Ascending aorta (tissue), 2 donors: ENCODE results near the gene IDUA. TPM values are rescaled to one million over a fixed set of nuclear protein-coding genes. Genes with fewer than 3 reads are reported as not detected.

Experiments used
- DNase-seq, 2 donors: peaks; one replicate each; pipeline ENCODE4 v3.0.0-alpha.2; 2019; ENCODE audit warnings: low spot score in 2 of 2
- H3K27ac ChIP-seq, 2 donors: fragments of 200-600 bp; sonication (generic); one replicate each; pipeline ENCODE4 v1.5.1; 2016 to 2017; ENCODE audit warnings: mild to moderate bottlenecking in 1 of 2
- H3K27me3 ChIP-seq: fragments of 200-600 bp; sonication (generic); one replicate; pipeline ENCODE4 v1.5.1; 2017
- H3K36me3 ChIP-seq, 2 donors: fragments of 200-600 bp; sonication (generic); one replicate each; pipeline ENCODE4 v1.5.1; 2016
- H3K4me1 ChIP-seq, 2 donors: fragments of 200-600 bp; sonication (generic); one replicate each; pipeline ENCODE4 v1.5.1; 2016 to 2017; ENCODE audit warnings: mild to moderate bottlenecking in 1 of 2
- H3K4me3 ChIP-seq, 2 donors: fragments of 200-600 bp; sonication (generic); one replicate each; pipeline ENCODE4 v1.5.1; 2016 to 2017; ENCODE audit warnings: mild to moderate bottlenecking in 1 of 2
- H3K9me3 ChIP-seq, 2 donors: fragments of 200-600 bp; sonication (generic); one replicate each; pipeline ENCODE4 v1.5.1; 2016
- intact Hi-C: fragments of 100-400 bp; cut with DNase I; formaldehyde crosslinking; loops from one replicate; pipeline ENCODE4 v1.15.1; 2023
- total RNA-seq: library from RNA; depleted of rRNA; stranded (reverse); fragments of >200 nt; gene quantifications from one replicate; pipeline ENCODE4 v1.1.0, GENCODE V29; 2016
- TF ChIP-seq, protein P1 (sequence below), 3 experiments: fragments of 200-600 bp in 2 of 3; fragments of 450-650 bp in 1 of 3; sonication (generic) in 2 of 3; IDR thresholded peaks; one replicate each; pipeline ENCODE4 v1.5.1; 2016 to 2019; ENCODE audit warnings: antibody characterized with exemption in 3 of 3, mild to moderate bottlenecking in 1 of 3, moderate library complexity in 1 of 3

Gene IDUA
- total RNA-seq, 1 donor from 2014 or later: 118 TPM

- no peaks in the 10 kb centered on the region for H3K9me3 ChIP-seq
- peaks cover 37% of the 10 kb centered on the region for H3K27me3 ChIP-seq
- intact Hi-C loops: no loop called here
- TF ChIP-seq, protein P1, sequence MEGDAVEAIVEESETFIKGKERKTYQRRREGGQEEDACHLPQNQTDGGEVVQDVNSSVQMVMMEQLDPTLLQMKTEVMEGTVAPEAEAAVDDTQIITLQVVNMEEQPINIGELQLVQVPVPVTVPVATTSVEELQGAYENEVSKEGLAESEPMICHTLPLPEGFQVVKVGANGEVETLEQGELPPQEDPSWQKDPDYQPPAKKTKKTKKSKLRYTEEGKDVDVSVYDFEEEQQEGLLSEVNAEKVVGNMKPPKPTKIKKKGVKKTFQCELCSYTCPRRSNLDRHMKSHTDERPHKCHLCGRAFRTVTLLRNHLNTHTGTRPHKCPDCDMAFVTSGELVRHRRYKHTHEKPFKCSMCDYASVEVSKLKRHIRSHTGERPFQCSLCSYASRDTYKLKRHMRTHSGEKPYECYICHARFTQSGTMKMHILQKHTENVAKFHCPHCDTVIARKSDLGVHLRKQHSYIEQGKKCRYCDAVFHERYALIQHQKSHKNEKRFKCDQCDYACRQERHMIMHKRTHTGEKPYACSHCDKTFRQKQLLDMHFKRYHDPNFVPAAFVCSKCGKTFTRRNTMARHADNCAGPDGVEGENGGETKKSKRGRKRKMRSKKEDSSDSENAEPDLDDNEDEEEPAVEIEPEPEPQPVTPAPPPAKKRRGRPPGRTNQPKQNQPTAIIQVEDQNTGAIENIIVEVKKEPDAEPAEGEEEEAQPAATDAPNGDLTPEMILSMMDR (IDR thresholded peaks at IDR 0.05): no peak
- peak overlapping the region in 1 of 2 donors; percentile 31 for H3K4me3 ChIP-seq
- peaks cover 8 to 9% of the 10 kb centered on the region in 2 donors for H3K4me1 ChIP-seq
- DNase-seq: no peak
- no peaks in the 10 kb centered on the region for H3K36me3 ChIP-seq
- no peak overlapping the region for H3K27ac ChIP-seq
Measured at GRCh38 chr4:1003271-1004070, 16.6 kb downstream of the IDUA start.

GRCh38 chr4:1004071-1004418 lies 17.2 kb downstream of the IDUA start:
- peaks cover 12% of the 10 kb centered on the region in 2 donors for H3K4me1 ChIP-seq
- H3K4me3 ChIP-seq: no peak overlapping the region
- no peaks in the 10 kb centered on the region for H3K36me3 ChIP-seq
- intact Hi-C loops: no loop called here
- DNase-seq: no peak
- no peaks in the 10 kb centered on the region for H3K9me3 ChIP-seq
- H3K27ac ChIP-seq: no peak overlapping the region
- TF ChIP-seq, protein P1 (IDR thresholded peaks at IDR 0.05): no peak
- H3K27me3 ChIP-seq: peaks cover 35% of the 10 kb centered on the region

DNA sequence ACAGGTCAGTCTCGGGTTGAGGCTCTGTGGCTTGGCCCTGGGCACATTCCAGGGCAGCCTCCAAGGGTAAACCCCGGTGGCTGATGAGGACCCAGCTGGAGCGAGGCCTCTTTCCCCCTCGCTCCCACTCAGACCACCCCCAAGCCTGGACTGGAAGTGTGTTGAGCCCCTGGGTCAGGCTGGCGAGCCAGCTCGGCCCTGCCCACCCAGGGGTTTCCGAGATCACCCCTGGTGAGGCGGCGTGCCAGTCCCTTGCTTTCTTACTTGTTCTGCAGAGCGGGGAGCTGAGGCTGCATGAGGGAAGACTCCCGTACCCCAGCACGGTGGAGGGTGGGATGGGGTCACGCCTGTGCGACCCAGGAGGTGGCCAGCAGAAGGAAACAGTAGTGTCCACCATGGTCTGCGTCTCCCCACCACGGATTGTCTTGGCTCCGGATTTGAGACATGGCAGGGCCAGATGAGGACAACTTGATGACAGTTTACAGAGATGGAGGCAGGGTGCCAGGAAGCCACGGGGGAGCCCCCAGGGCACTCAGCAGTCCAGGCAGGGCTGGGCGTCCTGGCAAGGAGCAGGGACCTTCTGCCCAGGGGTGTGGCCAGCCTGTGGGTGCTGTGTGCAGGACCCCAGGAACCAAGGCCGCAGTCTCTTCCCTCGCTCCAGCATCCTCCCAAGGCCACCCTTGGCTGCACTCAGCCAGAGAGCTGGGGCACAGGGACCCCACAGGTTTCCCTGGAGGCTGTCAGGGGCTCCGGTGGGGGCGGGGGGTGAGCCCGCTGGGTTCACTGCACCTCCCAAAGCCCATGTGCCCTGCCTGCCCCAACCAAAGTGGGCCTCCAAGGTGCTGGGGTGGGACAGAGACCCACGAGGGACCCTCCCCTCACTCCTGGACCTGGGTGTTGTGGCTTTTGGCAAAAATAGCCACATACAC lies 18.0 kb downstream of the IDUA start:
- TF ChIP-seq, protein P1 (IDR thresholded peaks at IDR 0.05): no peak
- Histone ChIP-seq H3K27ac (no peak overlapping the region), H3K36me3 (no peaks in the 10 kb centered on the region), H3K27me3 (peaks cover 35% of the 10 kb centered on the region), H3K4me1 (peaks cover 14% of the 10 kb centered on the region in 2 donors), H3K9me3 (no peaks in the 10 kb centered on the region), H3K4me3 (no peak overlapping the region)
- no peak for DNase-seq
- intact Hi-C loops: no loop called here

GRCh38 chr4:1006856-1007255 lies 20.0 kb downstream of the IDUA start:
- TF ChIP-seq, protein P1 (IDR thresholded peaks at IDR 0.05): no peak
- peaks cover 18% of the 10 kb centered on the region for H3K27me3 ChIP-seq
- intact Hi-C loops: no loop called here

GRCh38 chr4:1008840-1009541 lies 22.1 kb downstream of the IDUA start:
- intact Hi-C loops: loop anchor here (1.0 to 2.0 kb wide), 4 partner anchors 36 to 226 kb away; partner anchors contain the start of gene DGKQ
- peak overlapping the region; percentile 80 to 86 for H3K4me3 ChIP-seq

More at GRCh38 chr4:1006856-1007255, 20.0 kb downstream of the IDUA start:
- no peak overlapping the region for H3K27ac ChIP-seq
- peaks cover 24 to 26% of the 10 kb centered on the region in 2 donors for H3K4me1 ChIP-seq
- no peak overlapping the region for H3K4me3 ChIP-seq
- no peaks in the 10 kb centered on the region for H3K36me3 ChIP-seq
- no peak for DNase-seq
- H3K9me3 ChIP-seq: no peaks in the 10 kb centered on the region

More at GRCh38 chr4:1008840-1009541, 22.1 kb downstream of the IDUA start:
- TF ChIP-seq, protein P1 (IDR thresholded peaks at IDR 0.05): no peak
- Histone ChIP-seq H3K27ac (peak overlapping the region; percentile 49 to 63), H3K27me3 (no peaks in the 10 kb centered on the region), H3K9me3 (no peaks in the 10 kb centered on the region), H3K36me3 (no peaks in the 10 kb centered on the region), H3K4me1 (peaks cover 21 to 23% of the 10 kb centered on the region in 2 donors)
- no peak for DNase-seq
